ENCODE data around the gene CD2.

The CD2 gene

GRCh38 chr1:116794371-116794770, 40.1 kb downstream of the CD2 start:
- no peak overlapping the region for H3K4me3 ChIP-seq (ENCODE audit: low read depth in 1 of 5, low read length in 5 of 5)
- H3K36me3 ChIP-seq (ENCODE audit: control insufficient read depth in 5 of 5, insufficient read depth in 5 of 5, low read length in 5 of 5), result no peaks in the 10 kb centered on the region
- no peaks in the 10 kb centered on the region for H3K9me3 ChIP-seq (ENCODE audit: control insufficient read depth in 5 of 5, low read length in 5 of 5)
- no peak overlapping the region for H3K27ac ChIP-seq (ENCODE audit: low read depth, low read length)
- peaks cover 0 to 3% (median 0%) of the 10 kb centered on the region in 5 donors for H3K4me1 ChIP-seq (ENCODE audit: control insufficient read depth in 5 of 5, insufficient read depth in 5 of 5, low read length in 5 of 5)
- peaks cover 0 to 10% (median 6%) of the 10 kb centered on the region in 5 donors for H3K27me3 ChIP-seq (ENCODE audit: control insufficient read depth in 5 of 5, insufficient read depth in 4 of 5, low read length in 5 of 5)
- no peak overlapping the region for H3K9ac ChIP-seq (ENCODE audit: low read length in 5 of 5)

GRCh38 chr1:116794804-116795481, 40.7 kb downstream of the CD2 start:
- Histone ChIP-seq H3K9ac (ENCODE audit: low read length in 5 of 5) (no peak overlapping the region), H3K27ac (ENCODE audit: low read depth, low read length) (no peak overlapping the region), H3K27me3 (ENCODE audit: control insufficient read depth in 5 of 5, insufficient read depth in 4 of 5, low read length in 5 of 5) (peaks cover 0 to 10% (median 6%) of the 10 kb centered on the region in 5 donors), H3K36me3 (ENCODE audit: control insufficient read depth in 5 of 5, insufficient read depth in 5 of 5, low read length in 5 of 5) (no peaks in the 10 kb centered on the region), H3K4me3 (ENCODE audit: low read depth in 1 of 5, low read length in 5 of 5) (no peak overlapping the region), H3K4me1 (ENCODE audit: control insufficient read depth in 5 of 5, insufficient read depth in 5 of 5, low read length in 5 of 5) (peaks cover 0 to 3% (median 0%) of the 10 kb centered on the region in 5 donors), H3K9me3 (ENCODE audit: control insufficient read depth in 5 of 5, low read length in 5 of 5) (no peaks in the 10 kb centered on the region)

GRCh38 chr1:116795482-116795829, 41.2 kb downstream of the CD2 start:
- H3K4me1 ChIP-seq (ENCODE audit: control insufficient read depth in 5 of 5, insufficient read depth in 5 of 5, low read length in 5 of 5), result peaks cover 0 to 3% (median 0%) of the 10 kb centered on the region in 5 donors
- H3K9ac ChIP-seq (ENCODE audit: low read length in 5 of 5), result no peak overlapping the region
- no peaks in the 10 kb centered on the region for H3K9me3 ChIP-seq (ENCODE audit: control insufficient read depth in 5 of 5, low read length in 5 of 5)
- no peak overlapping the region for H3K27ac ChIP-seq (ENCODE audit: low read depth, low read length)
- peaks cover 0 to 10% (median 6%) of the 10 kb centered on the region in 5 donors for H3K27me3 ChIP-seq (ENCODE audit: control insufficient read depth in 5 of 5, insufficient read depth in 4 of 5, low read length in 5 of 5)
- H3K4me3 ChIP-seq (ENCODE audit: low read depth in 1 of 5, low read length in 5 of 5), result no peak overlapping the region
- H3K36me3 ChIP-seq (ENCODE audit: control insufficient read depth in 5 of 5, insufficient read depth in 5 of 5, low read length in 5 of 5), result no peaks in the 10 kb centered on the region

- no peaks in the 10 kb centered on the region for H3K27me3 ChIP-seq (ENCODE audit: control insufficient read depth in 5 of 5, insufficient read depth in 4 of 5, low read length in 5 of 5)
- H3K4me1 ChIP-seq (ENCODE audit: control insufficient read depth in 5 of 5, insufficient read depth in 5 of 5, low read length in 5 of 5), result no peaks in the 10 kb centered on the region
- H3K9ac ChIP-seq (ENCODE audit: low read length in 5 of 5), result no peak overlapping the region
- H3K4me3 ChIP-seq (ENCODE audit: low read depth in 1 of 5, low read length in 5 of 5), result no peak overlapping the region
- H3K36me3 ChIP-seq (ENCODE audit: control insufficient read depth in 5 of 5, insufficient read depth in 5 of 5, low read length in 5 of 5), result no peaks in the 10 kb centered on the region
- no peaks in the 10 kb centered on the region for H3K9me3 ChIP-seq (ENCODE audit: control insufficient read depth in 5 of 5, low read length in 5 of 5)
- no peak overlapping the region for H3K27ac ChIP-seq (ENCODE audit: low read depth, low read length)
Measured at GRCh38 chr1:116804736-116805135, 50.5 kb downstream of the CD2 start.

GRCh38 chr1:116805398-116805797, 51.2 kb downstream of the CD2 start:
- no peak overlapping the region for H3K9ac ChIP-seq (ENCODE audit: low read length in 5 of 5)
- no peaks in the 10 kb centered on the region for H3K27me3 ChIP-seq (ENCODE audit: control insufficient read depth in 5 of 5, insufficient read depth in 4 of 5, low read length in 5 of 5)
- H3K9me3 ChIP-seq (ENCODE audit: control insufficient read depth in 5 of 5, low read length in 5 of 5), result no peaks in the 10 kb centered on the region
- H3K4me1 ChIP-seq (ENCODE audit: control insufficient read depth in 5 of 5, insufficient read depth in 5 of 5, low read length in 5 of 5), result no peaks in the 10 kb centered on the region
- no peak overlapping the region for H3K4me3 ChIP-seq (ENCODE audit: low read depth in 1 of 5, low read length in 5 of 5)
- no peaks in the 10 kb centered on the region for H3K36me3 ChIP-seq (ENCODE audit: control insufficient read depth in 5 of 5, insufficient read depth in 5 of 5, low read length in 5 of 5)
- no peak overlapping the region for H3K27ac ChIP-seq (ENCODE audit: low read depth, low read length)

- no peak overlapping the region for H3K27ac ChIP-seq (ENCODE audit: low read depth, low read length)
- H3K9me3 ChIP-seq (ENCODE audit: control insufficient read depth in 5 of 5, low read length in 5 of 5), result no peaks in the 10 kb centered on the region
- no peaks in the 10 kb centered on the region for H3K27me3 ChIP-seq (ENCODE audit: control insufficient read depth in 5 of 5, insufficient read depth in 4 of 5, low read length in 5 of 5)
- H3K36me3 ChIP-seq (ENCODE audit: control insufficient read depth in 5 of 5, insufficient read depth in 5 of 5, low read length in 5 of 5), result no peaks in the 10 kb centered on the region
- H3K9ac ChIP-seq (ENCODE audit: low read length in 5 of 5), result no peak overlapping the region
- H3K4me1 ChIP-seq (ENCODE audit: control insufficient read depth in 5 of 5, insufficient read depth in 5 of 5, low read length in 5 of 5), result no peaks in the 10 kb centered on the region
- H3K4me3 ChIP-seq (ENCODE audit: low read depth in 1 of 5, low read length in 5 of 5), result no peak overlapping the region
Measured at GRCh38 chr1:116806245-116806644, 52.0 kb downstream of the CD2 start.

GRCh38 chr1:116806671-116807070, 52.4 kb downstream of the CD2 start:
- no peaks in the 10 kb centered on the region for H3K36me3 ChIP-seq (ENCODE audit: control insufficient read depth in 5 of 5, insufficient read depth in 5 of 5, low read length in 5 of 5)
- no peak overlapping the region for H3K4me3 ChIP-seq (ENCODE audit: low read depth in 1 of 5, low read length in 5 of 5)
- no peaks in the 10 kb centered on the region for H3K4me1 ChIP-seq (ENCODE audit: control insufficient read depth in 5 of 5, insufficient read depth in 5 of 5, low read length in 5 of 5)
- no peaks in the 10 kb centered on the region for H3K9me3 ChIP-seq (ENCODE audit: control insufficient read depth in 5 of 5, low read length in 5 of 5)
- H3K27ac ChIP-seq (ENCODE audit: low read depth, low read length), result no peak overlapping the region
- no peak overlapping the region for H3K9ac ChIP-seq (ENCODE audit: low read length in 5 of 5)
- no peaks in the 10 kb centered on the region for H3K27me3 ChIP-seq (ENCODE audit: control insufficient read depth in 5 of 5, insufficient read depth in 4 of 5, low read length in 5 of 5)

GRCh38 chr1:116807394-116808199, 53.4 kb downstream of the CD2 start:
- Histone ChIP-seq H3K4me3 (ENCODE audit: low read depth in 1 of 5, low read length in 5 of 5) (no peak overlapping the region), H3K27ac (ENCODE audit: low read depth, low read length) (no peak overlapping the region)

GRCh38 chr1:116808200-116808847, 54.1 kb downstream of the CD2 start:
- Histone ChIP-seq H3K9ac (ENCODE audit: low read length in 5 of 5) (no peak overlapping the region), H3K4me3 (ENCODE audit: low read depth in 1 of 5, low read length in 5 of 5) (no peak overlapping the region), H3K9me3 (ENCODE audit: control insufficient read depth in 5 of 5, low read length in 5 of 5) (peaks cover 0 to 7% (median 3%) of the 10 kb centered on the region in 5 donors), H3K4me1 (ENCODE audit: control insufficient read depth in 5 of 5, insufficient read depth in 5 of 5, low read length in 5 of 5) (no peaks in the 10 kb centered on the region), H3K27ac (ENCODE audit: low read depth, low read length) (no peak overlapping the region), H3K36me3 (ENCODE audit: control insufficient read depth in 5 of 5, insufficient read depth in 5 of 5, low read length in 5 of 5) (no peaks in the 10 kb centered on the region), H3K27me3 (ENCODE audit: control insufficient read depth in 5 of 5, insufficient read depth in 4 of 5, low read length in 5 of 5) (no peaks in the 10 kb centered on the region)

More at GRCh38 chr1:116807394-116808199, 53.4 kb downstream of the CD2 start:
- peaks cover 0 to 4% (median 2%) of the 10 kb centered on the region in 5 donors for H3K9me3 ChIP-seq (ENCODE audit: control insufficient read depth in 5 of 5, low read length in 5 of 5)
- no peak overlapping the region for H3K9ac ChIP-seq (ENCODE audit: low read length in 5 of 5)
- H3K36me3 ChIP-seq (ENCODE audit: control insufficient read depth in 5 of 5, insufficient read depth in 5 of 5, low read length in 5 of 5), result no peaks in the 10 kb centered on the region
- no peaks in the 10 kb centered on the region for H3K27me3 ChIP-seq (ENCODE audit: control insufficient read depth in 5 of 5, insufficient read depth in 4 of 5, low read length in 5 of 5)
- no peaks in the 10 kb centered on the region for H3K4me1 ChIP-seq (ENCODE audit: control insufficient read depth in 5 of 5, insufficient read depth in 5 of 5, low read length in 5 of 5)
